Measurements from ENCODE around the gene WDR82.

Gene WDR82

GRCh38 chr3:52310861-52311575 lies 32.6 kb upstream of the WDR82 start:
- in situ Hi-C loops (cut with MboI; ENCODE audit: low sequenced_read_pairs), result no loop called here

DNA sequence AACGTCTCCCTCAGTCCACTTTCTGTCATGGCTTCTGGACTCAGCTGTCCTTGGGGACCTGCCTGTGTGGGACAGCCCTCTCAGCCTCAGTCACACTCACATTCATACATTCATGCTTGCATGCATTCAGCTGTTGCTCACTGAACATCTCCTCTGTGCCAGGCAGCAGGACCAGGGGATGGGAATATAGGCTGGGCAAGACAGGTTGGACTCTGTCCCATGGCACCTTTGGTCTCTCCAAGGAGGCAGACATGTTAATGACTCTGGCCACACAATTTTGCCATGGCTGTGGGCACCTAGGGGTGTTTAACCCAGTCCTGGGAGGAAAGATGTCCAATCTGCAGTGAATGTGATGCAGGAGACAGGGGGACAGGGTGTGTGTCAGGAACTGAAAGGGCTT lies 29.9 kb upstream of the WDR82 start:
- in situ Hi-C loops (cut with MboI; ENCODE audit: low sequenced_read_pairs), result no loop called here

GRCh38 chr3:52306978-52307377 lies 28.5 kb upstream of the WDR82 start:
- in situ Hi-C loops (cut with MboI; ENCODE audit: low sequenced_read_pairs), result no loop called here

- in situ Hi-C loops (cut with MboI; ENCODE audit: low sequenced_read_pairs), result no loop called here
These were observed 27.5 kb upstream of the WDR82 start for GRCh38 chr3:52305926-52306325.

DNA sequence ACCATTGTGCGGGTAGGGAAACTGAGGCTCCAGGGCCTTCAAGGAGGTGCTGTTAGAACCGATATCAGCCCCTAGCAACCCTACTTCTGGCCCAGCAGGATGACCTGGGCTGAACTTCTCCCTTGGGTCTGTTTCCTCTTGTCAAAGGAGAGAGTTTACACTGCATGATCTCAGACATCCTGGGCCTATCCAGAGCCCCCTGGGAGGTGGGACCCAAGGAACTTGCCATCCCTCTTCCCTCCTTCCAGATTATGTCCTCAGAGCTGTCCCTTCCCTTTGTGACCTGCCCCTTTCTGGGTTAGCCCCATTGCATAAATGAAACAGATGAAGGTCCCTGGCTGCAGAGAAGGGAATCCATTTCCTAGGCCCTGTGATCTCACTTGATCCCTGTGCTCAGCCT lies 25.4 kb upstream of the WDR82 start:
- in situ Hi-C loops (cut with MboI; ENCODE audit: low sequenced_read_pairs), result no loop called here

GRCh38 chr3:52302426-52303145 lies 24.1 kb upstream of the WDR82 start:
- in situ Hi-C loops (cut with MboI; ENCODE audit: low sequenced_read_pairs), result no loop called here

DNA sequence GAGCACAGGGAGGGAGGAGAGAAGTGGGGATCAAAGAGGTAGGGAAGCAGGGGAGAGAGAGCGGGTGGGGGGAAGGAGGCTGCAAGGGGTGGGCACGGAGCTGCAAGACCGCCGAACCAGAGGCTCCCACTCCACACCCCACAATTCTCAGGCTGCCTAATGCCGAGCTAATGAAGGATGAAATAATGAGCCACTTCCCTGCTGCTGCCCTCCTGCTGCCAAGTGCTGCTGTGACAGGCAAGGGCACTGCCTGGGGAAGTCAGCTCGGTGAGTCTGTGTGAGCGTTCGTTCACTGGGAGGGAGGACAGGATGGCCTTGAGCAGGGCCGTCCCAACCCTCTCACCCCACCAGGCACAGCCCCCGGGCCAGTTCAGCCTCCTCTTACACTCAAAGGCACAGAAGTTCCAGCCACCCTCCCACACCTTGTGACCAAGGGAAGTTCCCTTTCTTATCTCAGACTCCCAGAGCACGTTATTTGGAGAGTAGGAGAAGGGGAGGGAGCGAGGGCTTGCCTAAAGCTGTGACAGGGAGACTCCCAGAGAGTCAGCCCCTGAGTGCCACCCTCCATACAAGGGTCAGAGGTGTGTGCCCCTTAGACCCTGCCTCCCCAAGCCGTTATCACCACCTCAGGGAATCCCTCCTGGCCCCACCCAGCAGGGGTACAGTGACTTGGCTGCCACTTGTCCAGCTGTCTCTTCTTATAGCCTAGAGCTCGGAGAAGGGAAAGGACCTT lies 21.6 kb upstream of the WDR82 start:
- in situ Hi-C loops (cut with MboI; ENCODE audit: low sequenced_read_pairs), result no loop called here

GRCh38 chr3:52299247-52299878 lies 20.9 kb upstream of the WDR82 start:
- in situ Hi-C loops (cut with MboI; ENCODE audit: low sequenced_read_pairs), result no loop called here

GRCh38 chr3:52298149-52299098 lies 20.0 kb upstream of the WDR82 start:
- in situ Hi-C loops (cut with MboI; ENCODE audit: low sequenced_read_pairs), result no loop called here

DNA sequence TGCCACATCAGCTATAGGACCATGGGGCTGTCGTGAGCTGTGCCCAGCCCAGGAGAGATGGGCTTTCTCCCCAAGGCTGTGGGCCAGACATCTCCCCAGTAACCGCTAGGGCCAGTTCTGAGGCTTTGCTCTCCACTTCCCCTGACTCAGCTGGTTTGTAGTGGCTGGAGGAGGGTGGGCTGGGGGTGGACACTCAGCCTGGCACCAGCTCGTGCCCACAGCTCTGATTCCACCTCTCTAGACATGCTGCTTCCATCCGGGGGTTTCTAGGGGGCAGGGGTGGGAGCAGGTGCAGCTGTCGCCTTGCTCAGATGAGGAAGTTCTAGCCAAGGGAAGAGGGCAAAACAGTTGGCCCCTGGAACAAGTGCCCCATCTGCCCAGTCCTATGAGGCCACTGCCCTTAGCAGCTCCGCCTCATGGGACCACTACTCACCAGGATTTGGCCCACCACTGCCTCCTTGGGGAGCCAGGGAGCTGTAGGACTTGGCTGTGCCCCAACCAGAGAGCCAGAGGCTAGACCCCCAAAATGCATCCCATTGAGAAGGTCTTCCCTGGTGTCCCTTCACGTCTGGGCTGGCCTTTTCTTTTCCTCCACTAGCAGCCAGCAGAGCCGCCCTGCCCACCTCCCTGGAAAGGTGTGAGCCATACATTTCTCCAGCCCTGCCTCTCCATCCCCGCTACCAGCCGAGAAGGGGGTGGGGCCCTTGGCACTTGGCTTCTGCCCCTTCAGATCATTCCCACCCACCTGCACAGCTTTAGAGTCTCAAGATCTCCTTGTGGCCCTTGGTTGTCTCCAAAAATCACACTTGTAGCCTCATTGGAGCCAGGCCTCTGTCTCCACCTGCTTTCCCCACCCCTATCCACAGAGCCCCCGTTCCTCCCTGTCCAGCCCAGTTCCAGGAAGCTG lies 19.0 kb upstream of the WDR82 start:
- in situ Hi-C loops (cut with MboI; ENCODE audit: low sequenced_read_pairs), result no loop called here

- in situ Hi-C loops (cut with MboI; ENCODE audit: low sequenced_read_pairs), result no loop called here
These were observed 17.3 kb upstream of the WDR82 start for GRCh38 chr3:52295671-52296208.

- in situ Hi-C loops (cut with MboI; ENCODE audit: low sequenced_read_pairs), result no loop called here
These were observed 16.1 kb upstream of the WDR82 start for GRCh38 chr3:52294320-52295150.

DNA sequence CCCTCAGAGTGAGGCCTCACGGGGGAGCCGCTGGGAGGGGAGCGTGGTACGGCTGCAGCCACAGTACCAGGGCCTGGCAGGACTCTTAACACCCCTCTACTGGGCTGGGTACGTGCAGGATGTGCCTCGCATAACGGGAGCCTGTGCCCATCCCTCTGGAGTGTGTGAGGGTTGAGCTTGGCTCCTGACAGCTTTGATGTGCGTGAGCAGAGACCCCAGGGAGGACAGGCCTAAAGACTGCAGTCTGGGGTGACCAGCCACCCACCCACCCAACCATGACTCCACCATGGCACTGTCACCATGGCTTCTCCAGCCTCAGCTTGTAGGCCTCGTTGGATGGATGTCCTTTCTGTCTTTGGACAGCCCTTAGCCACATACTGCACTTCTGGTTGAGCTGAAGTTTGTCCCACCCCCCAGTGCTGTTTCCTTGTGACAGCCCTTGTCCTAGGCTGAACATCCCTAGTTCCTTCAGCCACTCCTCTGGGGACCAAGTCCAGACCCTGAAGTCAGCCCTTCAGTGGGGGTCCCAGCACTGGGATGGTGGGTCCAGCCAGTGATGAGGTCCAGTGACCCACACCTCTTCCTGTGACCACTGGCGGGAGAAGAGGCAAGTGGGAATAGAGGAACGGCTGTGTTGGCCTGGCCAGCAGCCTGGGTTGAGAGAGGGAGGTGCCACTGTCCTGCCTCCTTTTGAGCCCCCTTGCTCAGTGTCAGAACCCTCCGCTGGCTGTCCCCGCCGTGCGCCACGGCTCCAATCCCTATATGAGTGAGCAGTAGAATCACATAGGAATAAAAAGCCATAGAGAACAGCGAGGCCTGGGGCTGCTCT lies 15.3 kb upstream of the WDR82 start:
- in situ Hi-C loops (cut with MboI; ENCODE audit: low sequenced_read_pairs), result no loop called here

DNA sequence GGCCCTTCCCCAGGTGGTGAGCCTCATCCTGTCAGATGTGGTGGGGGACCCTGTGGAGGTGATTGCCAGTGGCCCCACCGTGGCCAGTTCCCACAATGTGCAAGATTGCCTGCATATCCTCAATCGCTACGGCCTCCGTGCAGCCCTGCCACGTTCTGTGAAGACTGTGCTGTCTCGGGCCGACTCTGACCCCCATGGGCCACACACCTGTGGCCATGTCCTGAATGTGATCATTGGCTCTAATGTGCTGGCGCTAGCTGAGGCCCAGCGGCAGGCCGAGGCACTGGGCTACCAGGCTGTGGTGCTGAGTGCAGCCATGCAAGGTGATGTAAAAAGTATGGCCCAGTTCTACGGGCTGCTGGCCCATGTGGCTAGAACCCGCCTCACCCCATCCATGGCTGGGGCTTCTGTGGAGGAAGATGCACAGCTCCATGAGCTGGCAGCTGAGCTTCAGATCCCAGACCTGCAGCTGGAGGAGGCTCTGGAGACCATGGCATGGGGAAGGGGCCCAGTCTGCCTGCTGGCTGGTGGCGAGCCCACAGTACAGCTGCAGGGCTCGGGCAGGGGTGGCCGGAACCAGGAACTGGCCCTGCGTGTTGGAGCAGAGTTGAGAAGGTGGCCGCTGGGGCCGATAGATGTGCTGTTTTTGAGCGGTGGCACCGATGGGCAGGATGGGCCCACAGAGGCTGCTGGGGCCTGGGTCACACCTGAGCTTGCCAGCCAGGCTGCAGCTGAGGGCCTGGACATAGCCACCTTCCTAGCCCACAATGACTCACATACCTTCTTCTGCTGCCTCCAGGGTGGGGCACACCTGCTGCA lies 14.0 kb upstream of the WDR82 start:
- in situ Hi-C loops (cut with MboI; ENCODE audit: low sequenced_read_pairs), result no loop called here

- in situ Hi-C loops (cut with MboI; ENCODE audit: low sequenced_read_pairs), result no loop called here
These were observed 13.2 kb upstream of the WDR82 start for GRCh38 chr3:52291508-52292181.

Measured in HL-60/S4 treated with retinoic acid at 250 ng/mL for 4 days and 3 days (cell line).